Measurements from ENCODE around the gene IPO8.

- TF ChIP-seq CTCF (IDR thresholded peaks at IDR 0.05; ENCODE audit: insufficient read depth, low read depth, low read length) = no peak
- TF ChIP-seq EZH2 (IDR thresholded peaks at IDR 0.05; ENCODE audit: insufficient read depth, low read length) = no peak
Measured at GRCh38 chr12:30719060-30719459, 23.4 kb upstream of the IPO8 start.
